ENCODE data around the gene RASD1. TPM values are rescaled to one million over a fixed set of nuclear protein-coding genes. Genes with fewer than 3 reads are reported as not detected.
A peak's percentile ranks its signal among the peaks of the same experiment; 100 is the strongest.

RASD1 gene
- total RNA-seq, 1 experiment from 2014 or later: 1.2 TPM

GRCh38 chr17:17495536-17496188 is 533 bp downstream of the RASD1 start:
- TF ChIP-seq EZH2 (IDR thresholded peaks at IDR 0.05; ENCODE audit: low read depth) (no peak), CTCF (conservative IDR thresholded peaks at IDR 0.05) (no peak)
- intact Hi-C loops (cut with micrococcal nuclease; ENCODE audit: unreplicated experiment): loop anchor here (1.0 to 10.0 kb wide), 4 partner anchors 73 to 419 kb away; no protein-coding TSS in a partner anchor
- Histone ChIP-seq H3K4me3 (no peak overlapping the region), H3K36me3 (ENCODE audit: low read depth) (no peaks in the 10 kb centered on the region), H2AFZ (no peak overlapping the region), H4K20me1 (ENCODE audit: insufficient read depth) (peaks cover 28% of the 10 kb centered on the region), H3K79me2 (ENCODE audit: low read depth) (no peaks in the 10 kb centered on the region), H3K4me2 (no peak overlapping the region), H3F3A (ENCODE audit: insufficient read depth, low read depth) (peaks cover 19% of the 10 kb centered on the region; the same call in 1 of the 2 replicates), H3K27me3 (ENCODE audit: insufficient read depth, low read depth) (no peaks in the 10 kb centered on the region), H3K27ac (no peak overlapping the region), H3K9me3 (ENCODE audit: insufficient read depth, low read depth) (no peaks in the 10 kb centered on the region), H3K4me1 (replicated peaks; ENCODE audit: insufficient read depth) (no peaks in the 10 kb centered on the region; the same call in 1 of the 2 replicates), H3K9me2 (ENCODE audit: insufficient read depth) (no peaks in the 10 kb centered on the region)
- ChIA-PET POLR2A (ENCODE audit: unreplicated experiment) (interaction anchor here (0.7 kb wide), 2 partner anchors 9 to 285 kb away, joined by 10 to 24 read pairs; no protein-coding TSS in a partner anchor), CTCF (interaction anchor here (0.6 to 2.8 kb wide), 8 partner anchors 16 to 423 kb away, joined by 3 to 13 read pairs (median 3); no protein-coding TSS in a partner anchor)
- TSS peak; percentile 73 for BruUV-seq (replicated peaks)
- no peak for DNase-seq

GRCh38 chr17:17494870-17495535 is 1.2 kb downstream of the RASD1 start:
- no TSS peak for BruUV-seq (replicated peaks)
- no peaks in the 10 kb centered on the region for H3K9me3 ChIP-seq (ENCODE audit: insufficient read depth, low read depth)
- H3K4me3 ChIP-seq: no peak overlapping the region
- H3K36me3 ChIP-seq (ENCODE audit: low read depth): no peaks in the 10 kb centered on the region
- no peaks in the 10 kb centered on the region for H3K9me2 ChIP-seq (ENCODE audit: insufficient read depth)
- intact Hi-C loops (cut with micrococcal nuclease; ENCODE audit: unreplicated experiment): loop anchor here (10.0 kb wide), 1 partner anchor 420 kb away; no protein-coding TSS in a partner anchor
- no peak overlapping the region for H3K4me2 ChIP-seq
- peaks cover 19% of the 10 kb centered on the region; the same call in 1 of the 2 replicates for H3F3A ChIP-seq (ENCODE audit: insufficient read depth, low read depth)
- CTCF ChIA-PET: interaction anchor here (1.0 to 2.3 kb wide), 2 partner anchors 75 to 107 kb away, joined by 3 to 10 read pairs; no protein-coding TSS in a partner anchor
- H3K27ac ChIP-seq: no peak overlapping the region
- DNase-seq: no peak
- no peaks in the 10 kb centered on the region for H3K79me2 ChIP-seq (ENCODE audit: low read depth)
- no peak overlapping the region for H2AFZ ChIP-seq
- no peaks in the 10 kb centered on the region for H3K27me3 ChIP-seq (ENCODE audit: insufficient read depth, low read depth)
- POLR2A ChIA-PET (ENCODE audit: unreplicated experiment): no interaction called here
- H3K4me1 ChIP-seq (replicated peaks; ENCODE audit: insufficient read depth): no peaks in the 10 kb centered on the region; the same call in 1 of the 2 replicates
- no peak for TF ChIP-seq EZH2 (IDR thresholded peaks at IDR 0.05; ENCODE audit: low read depth)
- TF ChIP-seq CTCF (conservative IDR thresholded peaks at IDR 0.05): no peak
- peaks cover 27% of the 10 kb centered on the region for H4K20me1 ChIP-seq (ENCODE audit: insufficient read depth)

- H2AFZ ChIP-seq: no peak overlapping the region
- POLR2A ChIA-PET (ENCODE audit: unreplicated experiment): no interaction called here
Observed at GRCh38 chr17:17494499-17494869, 1.7 kb downstream of the RASD1 start.

More at GRCh38 chr17:17494499-17494869, 1.7 kb downstream of the RASD1 start:
- Histone ChIP-seq H3K36me3 (ENCODE audit: low read depth) (no peaks in the 10 kb centered on the region), H3K79me2 (ENCODE audit: low read depth) (no peaks in the 10 kb centered on the region), H3K27ac (no peak overlapping the region), H3K4me2 (no peak overlapping the region), H3K27me3 (ENCODE audit: insufficient read depth, low read depth) (no peaks in the 10 kb centered on the region), H3K9me2 (ENCODE audit: insufficient read depth) (no peaks in the 10 kb centered on the region), H4K20me1 (ENCODE audit: insufficient read depth) (peaks cover 23% of the 10 kb centered on the region), H3K4me1 (replicated peaks; ENCODE audit: insufficient read depth) (no peaks in the 10 kb centered on the region; the same call in 1 of the 2 replicates), H3K4me3 (no peak overlapping the region), H3K9me3 (ENCODE audit: insufficient read depth, low read depth) (no peaks in the 10 kb centered on the region), H3F3A (ENCODE audit: insufficient read depth, low read depth) (peaks cover 19% of the 10 kb centered on the region; the same call in 1 of the 2 replicates)
- no peak for DNase-seq
- no TSS peak for BruUV-seq (replicated peaks)
- CTCF ChIA-PET: interaction anchor here (1.0 kb wide), 1 partner anchor 75 kb away, joined by 3 read pairs; no protein-coding TSS in a partner anchor
- intact Hi-C loops (cut with micrococcal nuclease; ENCODE audit: unreplicated experiment): loop anchor here (10.0 kb wide), 1 partner anchor 420 kb away; no protein-coding TSS in a partner anchor
- no peak for TF ChIP-seq EZH2 (IDR thresholded peaks at IDR 0.05; ENCODE audit: low read depth)
- no peak for TF ChIP-seq CTCF (conservative IDR thresholded peaks at IDR 0.05)

All from PC-9 (cell line).